EH (cell line): ENCODE measurements around the gene EPHA1.
"Not testable (repeated sequence)": the region's sequence is repeated elsewhere in the genome, so short reads cannot be mapped to it uniquely, and the experiment has no call there.

ENCODE experiments used
- DNase-seq: peaks from one replicate; pipeline ENCODE4 v3.0.0-alpha.2; 2015; ENCODE audit warnings: low read depth

EPHA1 gene

GRCh38 chr7:143405173-143406001, 3.3 kb downstream of the EPHA1 start:
- DNase-seq, result no peak

- DNase-seq, result not testable (repeated sequence)
Measured at GRCh38 chr7:143402233-143402632, 6.4 kb downstream of the EPHA1 start.

- DNase-seq, result no peak
Measured at GRCh38 chr7:143401265-143401664, 7.4 kb downstream of the EPHA1 start.

GRCh38 chr7:143399642-143400041, 9.0 kb downstream of the EPHA1 start:
- no peak for DNase-seq

- no peak for DNase-seq
Measured at GRCh38 chr7:143399151-143399550, 9.5 kb downstream of the EPHA1 start.

GRCh38 chr7:143398616-143399015, 10.0 kb downstream of the EPHA1 start:
- no peak for DNase-seq

- DNase-seq, result no peak
Measured at GRCh38 chr7:143397710-143398530, 10.7 kb downstream of the EPHA1 start.

- DNase-seq, result peak; percentile 76
Measured at GRCh38 chr7:143396625-143397556, 11.8 kb downstream of the EPHA1 start.

GRCh38 chr7:143396182-143396581, 12.5 kb downstream of the EPHA1 start:
- DNase-seq, result no peak

- DNase-seq, result peak; percentile 49
Measured at GRCh38 chr7:143395187-143396149, 13.2 kb downstream of the EPHA1 start.

GRCh38 chr7:143394777-143395176, 13.9 kb downstream of the EPHA1 start:
- no peak for DNase-seq

- peak; percentile 47 for DNase-seq
Measured at GRCh38 chr7:143394068-143394467, 14.6 kb downstream of the EPHA1 start.

- DNase-seq, result peak; percentile 48
Measured at GRCh38 chr7:143393267-143394041, 15.2 kb downstream of the EPHA1 start.

GRCh38 chr7:143392875-143393266, 15.8 kb downstream of the EPHA1 start:
- peak; percentile 37 for DNase-seq

- not testable (repeated sequence) for DNase-seq
Measured at GRCh38 chr7:143392427-143392826, 16.2 kb downstream of the EPHA1 start.

GRCh38 chr7:143391462-143392404, 16.9 kb downstream of the EPHA1 start:
- peak; percentile 90 for DNase-seq

- DNase-seq, result no peak
Measured at GRCh38 chr7:143390773-143391317, 17.8 kb downstream of the EPHA1 start.

- peak; percentile 33 for DNase-seq
Measured at GRCh38 chr7:143390104-143390772, 18.4 kb downstream of the EPHA1 start.
